ENCODE results near the gene UQCR10.
A peak's percentile ranks its signal among the peaks of the same experiment; 100 is the strongest.
"Not testable (repeated sequence)": the region's sequence is repeated elsewhere in the genome, so short reads cannot be mapped to it uniquely, and the experiment has no call there.

UQCR10 gene

DNA sequence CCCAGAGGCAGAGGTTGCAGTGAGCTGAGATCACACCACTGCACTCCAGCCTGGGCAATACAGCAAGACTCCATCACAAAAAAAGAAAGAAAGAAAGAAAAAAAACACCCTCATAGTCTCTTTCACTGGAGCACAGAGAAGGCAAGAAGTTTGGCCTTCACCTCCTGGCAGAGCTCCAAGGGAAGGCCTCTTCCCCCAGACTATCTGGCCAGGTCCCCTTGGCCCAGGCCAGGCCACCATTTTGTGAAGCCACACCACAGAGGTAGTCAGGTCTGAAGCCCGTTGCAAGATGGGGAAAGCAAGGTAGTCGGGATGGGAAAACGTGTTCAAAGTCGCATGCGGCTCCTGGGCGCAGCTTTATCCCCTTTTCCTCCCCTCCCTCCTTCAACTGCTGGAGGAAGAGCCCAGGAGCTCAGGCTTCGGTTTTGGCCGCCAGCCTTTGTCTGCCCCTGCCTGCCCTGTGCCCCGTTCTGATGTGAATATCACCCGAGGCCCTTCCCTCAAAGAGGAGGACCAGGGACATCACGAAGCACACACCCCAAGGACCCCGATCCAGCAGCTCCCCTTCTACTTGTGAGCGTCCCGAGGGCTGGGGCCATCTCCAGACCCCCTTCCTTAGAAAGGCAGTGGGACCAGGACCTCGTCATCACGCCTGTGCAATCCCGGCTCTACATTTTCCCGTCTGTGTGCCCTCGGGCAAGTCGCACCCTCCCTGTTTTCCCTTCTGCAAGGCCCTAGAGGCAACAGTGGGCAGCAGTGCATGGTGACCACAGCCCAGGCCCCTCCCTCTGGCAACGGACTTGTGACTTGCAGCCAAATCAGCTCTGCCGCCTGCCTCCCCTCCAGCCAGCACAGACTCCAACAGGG lies 29.7 kb upstream of the UQCR10 start:
- no peak for DNase-seq

GRCh38 chr22:29738118-29738815 lies 28.9 kb upstream of the UQCR10 start:
- DNase-seq, result no peak

GRCh38 chr22:29739346-29739875 lies 27.8 kb upstream of the UQCR10 start:
- DNase-seq, result no peak

GRCh38 chr22:29740216-29740615 lies 27.0 kb upstream of the UQCR10 start:
- DNase-seq, result no peak

- no peak for DNase-seq
These were observed 25.2 kb upstream of the UQCR10 start for GRCh38 chr22:29741926-29742325.

GRCh38 chr22:29742326-29742725 lies 24.8 kb upstream of the UQCR10 start:
- no peak for DNase-seq

DNA sequence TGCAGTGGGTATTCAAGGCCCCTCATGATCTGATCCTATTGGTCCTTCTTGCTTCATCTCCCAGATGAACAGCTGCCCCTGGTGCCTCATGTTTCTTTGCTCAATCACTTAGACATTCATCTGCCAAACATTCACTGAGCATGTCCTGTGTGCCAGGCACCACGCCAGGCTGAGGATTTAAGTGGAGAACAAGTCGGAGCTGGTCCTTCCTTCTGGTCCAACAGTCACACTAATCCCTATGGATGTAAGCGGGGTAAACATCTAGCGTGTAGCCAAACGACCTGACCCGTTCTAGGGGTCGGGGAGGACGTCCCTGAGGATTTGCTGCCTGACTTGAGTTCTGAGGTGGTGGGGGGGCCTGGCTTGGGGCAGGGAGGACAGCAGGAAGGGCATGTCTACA lies 22.3 kb upstream of the UQCR10 start:
- DNase-seq, result peak; percentile 62

DNA sequence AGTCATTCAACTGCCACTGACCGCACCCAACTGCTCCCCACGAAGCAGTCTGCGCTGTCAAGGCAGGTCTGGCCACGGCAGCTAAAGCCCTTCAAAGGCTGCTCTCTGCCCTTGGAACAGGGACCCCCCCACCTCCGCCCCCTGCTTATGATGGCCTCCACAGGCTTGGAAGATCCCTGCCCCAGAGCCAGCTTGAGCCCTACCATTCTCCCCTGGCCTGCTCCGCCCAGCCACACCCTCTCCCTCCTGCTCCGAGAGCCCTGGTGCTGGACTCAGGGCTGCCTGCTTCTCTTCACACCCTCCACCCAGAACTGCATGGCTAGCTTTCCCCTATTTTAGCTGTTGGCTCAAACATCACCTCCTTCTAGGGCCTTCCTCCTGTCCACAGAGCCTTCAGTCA lies 19.3 kb upstream of the UQCR10 start:
- DNase-seq, result no peak

GRCh38 chr22:29748248-29748893 lies 18.8 kb upstream of the UQCR10 start:
- no peak for DNase-seq

- no peak for DNase-seq
These were observed 17.1 kb upstream of the UQCR10 start for GRCh38 chr22:29750029-29750428.

DNA sequence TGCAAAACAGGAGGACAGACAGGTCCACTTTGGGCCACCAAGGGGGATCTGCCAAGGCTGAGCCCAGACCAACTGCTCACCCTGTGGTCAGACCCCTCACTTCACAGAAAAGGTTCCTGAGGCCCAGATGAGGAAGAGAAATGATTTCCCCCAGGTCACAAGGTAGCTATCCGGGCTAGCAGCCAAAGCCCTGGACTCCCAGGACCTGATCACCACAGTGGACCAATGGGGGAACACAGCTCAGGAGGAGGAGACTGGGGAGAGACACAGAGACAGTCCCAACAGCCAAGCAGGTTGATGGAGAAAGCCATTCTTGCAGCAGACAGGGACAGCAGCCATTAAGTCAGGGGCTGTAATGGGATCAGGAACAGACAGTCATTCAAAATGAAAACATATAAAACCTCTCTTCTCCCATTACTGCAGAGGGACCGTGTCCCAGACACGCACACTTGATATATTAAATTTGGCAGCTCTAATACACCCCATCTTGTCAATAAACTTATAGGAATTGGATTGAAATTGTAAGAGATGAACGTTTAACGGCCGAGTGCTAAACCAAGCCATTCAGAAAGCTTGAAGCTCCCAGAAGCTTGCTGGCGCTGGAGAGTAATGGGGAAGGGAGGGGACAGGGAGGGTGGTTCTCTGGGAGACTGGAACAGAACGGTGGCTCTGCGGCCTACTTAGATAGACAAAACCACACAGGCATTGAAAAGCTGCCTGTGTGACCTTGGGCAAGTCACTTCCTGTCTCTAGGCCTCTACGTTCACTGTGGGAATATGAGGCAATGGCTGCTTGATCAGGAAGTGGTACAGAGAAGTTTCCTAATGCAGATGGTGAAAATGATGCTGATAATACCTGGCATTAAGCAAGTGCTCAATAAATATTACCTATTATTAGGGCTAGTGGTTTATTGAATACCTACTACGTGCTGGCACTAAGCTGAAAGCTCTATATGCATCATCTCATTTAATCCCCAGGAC lies 16.3 kb upstream of the UQCR10 start:
- no peak for DNase-seq

- no peak for DNase-seq
These were observed 15.5 kb upstream of the UQCR10 start for GRCh38 chr22:29751669-29752068.

- DNase-seq, result no peak
These were observed 13.1 kb upstream of the UQCR10 start for GRCh38 chr22:29753808-29754657.

- not testable (repeated sequence) for DNase-seq
These were observed 12.3 kb upstream of the UQCR10 start for GRCh38 chr22:29754658-29755395.

GRCh38 chr22:29755889-29756288 lies 11.3 kb upstream of the UQCR10 start:
- DNase-seq, result no peak

GRCh38 chr22:29756341-29756740 lies 10.8 kb upstream of the UQCR10 start:
- DNase-seq, result no peak

- DNase-seq, result no peak
These were observed 10.1 kb upstream of the UQCR10 start for GRCh38 chr22:29757096-29757495.

GRCh38 chr22:29758068-29758622 lies 9.0 kb upstream of the UQCR10 start:
- DNase-seq, result no peak

DNA sequence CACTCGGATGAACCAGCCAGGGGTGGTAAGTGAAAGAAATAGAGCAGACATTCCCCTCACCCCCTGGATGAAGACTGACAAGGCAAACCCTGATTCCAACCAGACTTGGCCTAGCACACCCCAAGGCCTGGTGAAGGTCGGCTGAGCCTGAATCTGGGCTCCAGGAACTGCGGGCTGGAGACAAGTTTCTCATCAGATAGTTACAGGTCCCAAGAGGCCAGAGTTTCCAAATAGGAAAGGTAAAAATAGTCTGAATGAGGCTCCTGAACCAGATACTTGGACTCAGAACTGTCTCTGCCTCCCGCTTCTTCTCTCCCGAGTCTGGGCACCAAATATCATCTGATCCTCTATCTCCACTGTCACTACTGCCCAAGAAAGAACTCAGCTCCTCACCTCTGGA lies 8.2 kb upstream of the UQCR10 start:
- no peak for DNase-seq

- DNase-seq, result no peak
These were observed 4.9 kb upstream of the UQCR10 start for GRCh38 chr22:29762263-29762662.
